Esophagus squamous epithelium (tissue), 5 donors: Measurements from ENCODE around the gene SCYGR2. TPM values are rescaled to one million over a fixed set of nuclear protein-coding genes. Genes with fewer than 3 reads are reported as not detected.
"Not testable (repeated sequence)": the region's sequence is repeated elsewhere in the genome, so short reads cannot be mapped to it uniquely, and the experiment has no call there.

ENCODE experiments used
- DNase-seq: peaks from one replicate; lab custom pipeline; 2025; lab: John Stamatoyannopoulos, UW
- H3K27ac ChIP-seq, 4 donors: fragments of 200-600 bp; sonication (generic); one replicate each; pipeline ENCODE4 v1.5.1; 2016 to 2019; ENCODE audit warnings: mild to moderate bottlenecking in 1 of 4
- H3K27me3 ChIP-seq, 4 donors: fragments of 200-600 bp; sonication (generic); 1 replicate in 3 of 4; 2 replicates in 1 of 4; pipeline versions ENCODE4 v1.5.1 to v1.6.0; 2017 to 2021; ENCODE audit warnings: antibody characterized with exemption in 1 of 4
- H3K36me3 ChIP-seq, 3 donors: fragments of 200-600 bp; sonication (generic); one replicate each; pipeline ENCODE4 v1.5.1; 2016 to 2019
- H3K4me1 ChIP-seq, 3 donors: fragments of 200-600 bp; sonication (generic); one replicate each; pipeline ENCODE4 v1.5.1; 2017 to 2019
- H3K4me3 ChIP-seq, 4 donors: fragments of 200-600 bp; sonication (generic); 1 replicate in 3 of 4; 2 replicates in 1 of 4; pipeline ENCODE4 v1.5.1; 2016 to 2019; ENCODE audit warnings: mild to moderate bottlenecking in 2 of 4, moderate library complexity in 1 of 4
- H3K9me3 ChIP-seq, 3 donors: fragments of 200-600 bp; sonication (generic); one replicate each; pipeline ENCODE4 v1.5.1; 2016 to 2019
- POLR2A ChIP-seq, 4 donors: fragments of 450-650 bp; IDR thresholded peaks; one replicate each; pipeline ENCODE4 v1.6.1; 2017; ENCODE audit warnings: antibody characterized with exemption in 4 of 4, mild to moderate bottlenecking in 4 of 4, moderate library complexity in 3 of 4
- WGBS, 2 donors: methylation state at CpG; one replicate each; pipeline ENCODE4 v1.1.5; 2018; 5-methylcytosine and 5-hydroxymethylcytosine counted together
- intact Hi-C: fragments of 100-400 bp; cut with DNase I; formaldehyde crosslinking; loops from one replicate; pipeline ENCODE4 v1.15.0; 2022
- total RNA-seq, 4 donors: library from RNA; depleted of rRNA; stranded (reverse); fragments of >200 nt; gene quantifications; one replicate each; pipeline ENCODE4 v1.1.0, GENCODE V29; 2016
- TF ChIP-seq, protein P1 (sequence below), 6 experiments: fragments of 450-650 bp in 4 of 6; fragments of 200-600 bp in 2 of 6; sonication (generic) in 2 of 6; IDR thresholded peaks; one replicate each; pipeline ENCODE4 v1.5.1; 2016 to 2019; ENCODE audit warnings: antibody characterized with exemption in 6 of 6, mild to moderate bottlenecking in 4 of 6, moderate library complexity in 4 of 6
- donor health status: DM: yes; HTN: yes; CAD: no.

The SCYGR2 gene, protein sequence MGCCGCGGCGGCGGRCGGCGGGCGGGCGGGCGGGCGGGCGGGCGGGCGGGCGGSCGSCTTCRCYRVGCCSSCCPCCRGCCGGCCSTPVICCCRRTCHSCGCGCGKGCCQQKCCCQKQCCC
- not detected for total RNA-seq

DNA sequence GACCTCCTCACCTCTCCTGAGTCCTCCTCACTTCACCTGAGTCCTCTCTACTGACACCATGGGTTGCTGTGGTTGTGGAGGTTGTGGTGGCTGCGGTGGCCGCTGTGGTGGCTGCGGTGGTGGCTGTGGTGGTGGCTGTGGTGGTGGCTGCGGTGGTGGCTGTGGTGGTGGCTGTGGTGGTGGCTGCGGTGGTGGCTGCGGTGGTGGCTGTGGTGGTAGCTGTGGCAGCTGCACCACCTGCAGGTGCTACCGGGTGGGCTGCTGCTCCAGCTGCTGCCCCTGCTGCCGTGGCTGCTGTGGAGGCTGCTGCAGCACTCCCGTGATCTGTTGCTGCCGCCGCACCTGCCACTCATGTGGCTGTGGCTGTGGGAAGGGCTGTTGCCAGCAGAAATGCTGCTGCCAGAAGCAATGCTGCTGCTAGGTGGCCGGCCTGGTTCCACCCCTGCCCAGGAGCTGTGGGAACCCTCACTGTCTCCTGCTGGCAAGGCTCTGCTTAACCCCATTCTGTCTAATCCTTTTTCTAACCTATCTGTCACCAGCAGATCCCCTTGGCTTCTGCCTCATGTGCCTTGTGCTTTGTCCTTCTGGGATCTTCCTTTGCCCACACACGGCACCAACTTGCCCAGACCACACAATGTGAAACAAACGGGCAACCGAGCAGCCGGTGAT, at the start of gene SCYGR2:
Gene SCYGR2 (plus strand): TSS at position 59 of the 669 bp plus-strand sequence. CDS start 0 bp downstream, at position 59.
- 43 to 55% methylated on average over 6 of the region's 16 CpGs for WGBS, 2 donors
- H3K4me1 ChIP-seq, intact Hi-C loops, H3K36me3 ChIP-seq, DNase-seq, H3K4me3 ChIP-seq, H3K27ac ChIP-seq, H3K9me3 ChIP-seq: not testable (repeated sequence)
- H3K27me3 ChIP-seq = peaks cover 0 to 12% (median 0%) of the 10 kb centered on the region in 4 donors

DNA sequence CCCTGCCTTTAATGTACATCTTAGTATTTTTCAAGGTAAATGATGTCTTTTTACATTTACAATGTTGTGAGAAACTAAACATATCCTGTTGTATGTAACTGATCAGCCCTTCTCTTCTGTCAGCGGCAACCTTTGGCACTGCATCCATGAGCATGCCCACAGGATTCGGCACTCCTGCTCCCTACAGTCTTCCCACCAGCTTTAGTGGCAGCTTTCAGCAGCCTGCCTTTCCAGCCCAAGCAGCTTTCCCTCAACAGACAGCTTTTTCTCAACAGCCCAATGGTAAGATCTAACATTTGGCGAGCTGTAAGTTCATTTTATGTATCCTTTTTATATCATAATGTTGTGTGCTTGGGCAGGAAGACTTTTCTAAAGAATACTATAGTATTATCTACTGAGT, 46.9 kb upstream of the SCYGR2 start:
- 92 to 100% methylated on average over 3 of the region's 3 CpGs for WGBS, 2 donors
- no peaks in the 10 kb centered on the region for H3K27me3 ChIP-seq
- TF ChIP-seq, protein P1, sequence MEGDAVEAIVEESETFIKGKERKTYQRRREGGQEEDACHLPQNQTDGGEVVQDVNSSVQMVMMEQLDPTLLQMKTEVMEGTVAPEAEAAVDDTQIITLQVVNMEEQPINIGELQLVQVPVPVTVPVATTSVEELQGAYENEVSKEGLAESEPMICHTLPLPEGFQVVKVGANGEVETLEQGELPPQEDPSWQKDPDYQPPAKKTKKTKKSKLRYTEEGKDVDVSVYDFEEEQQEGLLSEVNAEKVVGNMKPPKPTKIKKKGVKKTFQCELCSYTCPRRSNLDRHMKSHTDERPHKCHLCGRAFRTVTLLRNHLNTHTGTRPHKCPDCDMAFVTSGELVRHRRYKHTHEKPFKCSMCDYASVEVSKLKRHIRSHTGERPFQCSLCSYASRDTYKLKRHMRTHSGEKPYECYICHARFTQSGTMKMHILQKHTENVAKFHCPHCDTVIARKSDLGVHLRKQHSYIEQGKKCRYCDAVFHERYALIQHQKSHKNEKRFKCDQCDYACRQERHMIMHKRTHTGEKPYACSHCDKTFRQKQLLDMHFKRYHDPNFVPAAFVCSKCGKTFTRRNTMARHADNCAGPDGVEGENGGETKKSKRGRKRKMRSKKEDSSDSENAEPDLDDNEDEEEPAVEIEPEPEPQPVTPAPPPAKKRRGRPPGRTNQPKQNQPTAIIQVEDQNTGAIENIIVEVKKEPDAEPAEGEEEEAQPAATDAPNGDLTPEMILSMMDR (IDR thresholded peaks at IDR 0.05) = no peak
- TF ChIP-seq POLR2A (IDR thresholded peaks at IDR 0.05) = no peak
- no peaks in the 10 kb centered on the region for H3K9me3 ChIP-seq
- intact Hi-C loops = no loop called here
- peaks cover 0 to 98% (median 0%) of the 10 kb centered on the region in 3 donors for H3K36me3 ChIP-seq
- H3K4me1 ChIP-seq = no peaks in the 10 kb centered on the region
- no peak for DNase-seq
- no peak overlapping the region for H3K27ac ChIP-seq
- H3K4me3 ChIP-seq = no peak overlapping the region

DNA sequence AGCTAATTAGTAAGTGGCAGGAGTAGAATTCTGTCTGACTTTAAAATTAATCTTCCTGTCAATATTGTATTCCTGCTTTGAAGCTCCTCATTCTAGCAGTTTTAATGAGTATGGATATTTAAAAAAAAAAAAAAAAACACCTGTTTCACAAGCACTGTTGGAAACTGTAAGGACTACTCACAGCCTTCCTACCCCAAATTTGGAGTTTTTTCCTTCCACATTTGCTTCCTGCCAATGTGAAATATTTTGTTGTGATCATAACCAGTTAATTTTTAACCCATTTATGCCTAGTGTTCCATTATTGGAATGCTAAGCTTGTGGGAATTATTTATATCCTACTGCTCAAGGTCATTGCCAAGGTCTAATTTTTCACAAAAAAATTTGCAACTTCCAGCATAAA, 36.1 kb upstream of the SCYGR2 start:
- DNase-seq = no peak
- Histone ChIP-seq H3K4me3 (no peak overlapping the region), H3K27ac (no peak overlapping the region), H3K9me3 (no peaks in the 10 kb centered on the region), H3K4me1 (no peaks in the 10 kb centered on the region), H3K36me3 (peaks cover 0 to 32% (median 0%) of the 10 kb centered on the region in 3 donors), H3K27me3 (no peaks in the 10 kb centered on the region)
- intact Hi-C loops = no loop called here
- no peak for TF ChIP-seq POLR2A (IDR thresholded peaks at IDR 0.05)
- TF ChIP-seq, protein P1 (IDR thresholded peaks at IDR 0.05) = no peak

DNA sequence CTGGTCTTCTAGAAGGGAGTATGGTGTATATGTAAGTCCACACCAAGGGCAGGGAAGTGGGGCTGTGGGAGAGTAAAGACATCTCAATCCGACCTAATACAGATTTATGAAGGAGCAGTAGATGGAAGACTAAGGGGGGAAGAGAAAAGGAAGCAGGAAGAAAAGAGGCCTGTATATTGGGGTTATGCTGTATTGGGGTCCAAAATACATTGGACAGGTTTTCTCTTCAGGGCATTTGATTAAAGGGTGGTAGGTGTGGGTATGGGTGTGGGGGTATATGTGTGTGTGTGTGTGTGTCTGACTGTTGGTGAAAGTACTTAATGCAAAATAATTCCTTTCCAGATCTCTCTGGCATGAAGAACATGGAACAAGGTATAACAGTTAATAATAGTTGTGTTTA, 33.6 kb upstream of the SCYGR2 start:
- WGBS, 2 donors = 94 to 97% methylated on average over 1 of the region's 1 CpG

DNA sequence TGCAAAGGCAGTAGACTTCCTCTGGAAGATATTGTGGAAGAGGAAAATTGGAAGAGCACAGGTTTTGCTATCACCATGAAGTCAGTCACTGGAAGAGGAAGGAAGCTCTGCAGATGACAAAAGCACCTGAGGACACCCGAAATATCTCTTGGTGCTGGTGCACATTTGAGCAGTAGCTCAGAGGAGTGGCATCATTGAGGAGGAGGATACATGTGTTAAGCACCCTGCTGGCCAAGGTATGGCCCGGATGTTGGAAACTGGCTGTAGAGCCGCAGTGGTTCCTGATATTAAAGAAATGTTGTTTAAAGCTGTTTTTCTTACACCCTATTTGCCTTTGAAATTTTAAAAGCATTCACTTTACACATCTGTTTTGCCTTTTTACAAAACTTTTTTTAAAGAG, 32.7 kb upstream of the SCYGR2 start:
- no peak for TF ChIP-seq POLR2A (IDR thresholded peaks at IDR 0.05)
- TF ChIP-seq, protein P1 (IDR thresholded peaks at IDR 0.05) = no peak
- Histone ChIP-seq H3K27ac (no peak overlapping the region), H3K27me3 (no peaks in the 10 kb centered on the region), H3K4me3 (no peak overlapping the region), H3K9me3 (no peaks in the 10 kb centered on the region), H3K4me1 (no peaks in the 10 kb centered on the region), H3K36me3 (peaks cover 0 to 3% (median 0%) of the 10 kb centered on the region in 3 donors)
- DNase-seq = no peak
- WGBS, 2 donors = 59 to 65% methylated on average over 3 of the region's 3 CpGs
- intact Hi-C loops = no loop called here

More for the DNA sequence above, 33.6 kb upstream of the SCYGR2 start:
- DNase-seq = no peak
- no peak overlapping the region for H3K4me3 ChIP-seq
- TF ChIP-seq, protein P1 (IDR thresholded peaks at IDR 0.05) = no peak
- no peak for TF ChIP-seq POLR2A (IDR thresholded peaks at IDR 0.05)
- H3K27me3 ChIP-seq = no peaks in the 10 kb centered on the region
- H3K27ac ChIP-seq = no peak overlapping the region
- intact Hi-C loops = no loop called here
- no peaks in the 10 kb centered on the region for H3K4me1 ChIP-seq
- no peaks in the 10 kb centered on the region for H3K9me3 ChIP-seq
- H3K36me3 ChIP-seq = peaks cover 0 to 9% (median 0%) of the 10 kb centered on the region in 3 donors
